ENCODE results near the gene C5. TPM values are rescaled to one million over a fixed set of nuclear protein-coding genes. Genes with fewer than 3 reads are reported as not detected.

C5 gene
- total RNA-seq, 2 experiments from 2014 or later: 0.89 to 1.3 TPM

- Mint-ChIP-seq H3K4me1 (ENCODE audit: low read depth) (peaks cover 54% of the 10 kb centered on the region), H3K36me3 (ENCODE audit: low read depth) (peaks cover 22% of the 10 kb centered on the region), H3K27ac (peak overlapping the region; percentile 98), H3K4me3 (peak overlapping the region; percentile 89), H3K9me3 (no peaks in the 10 kb centered on the region), H3K27me3 (no peaks in the 10 kb centered on the region)
- POLR2A ChIA-PET: interaction anchor here (0.9 to 1.3 kb wide), 4 partner anchors 16 to 282 kb away, joined by 3 to 7 read pairs (median 5); partner anchors contain the start of genes FBXW2 and PHF19
- Histone ChIP-seq H3K4me3 (ENCODE audit: low read length) (peak overlapping the region; percentile 92), H3K36me3 (ENCODE audit: insufficient read depth, low read length) (peaks cover 7% of the 10 kb centered on the region), H3K4me1 (ENCODE audit: insufficient read depth, low read length) (peaks cover 30% of the 10 kb centered on the region), H3K9me3 (ENCODE audit: control insufficient read depth in 1 of 2, insufficient read depth in 1 of 2, low read length in 2 of 2) (no peaks in the 10 kb centered on the region), H3K27ac (ENCODE audit: low read depth in 1 of 2, low read length in 2 of 2) (peak overlapping the region; percentile 75 to 81), H3K27me3 (ENCODE audit: control insufficient read depth in 1 of 2, insufficient read depth in 2 of 2, low read length in 2 of 2) (no peaks in the 10 kb centered on the region)
- CTCF ChIA-PET: interaction anchor here (0.9 kb wide), 1 partner anchor 320 kb away, joined by 3 read pairs; no protein-coding TSS in a partner anchor
- intact Hi-C loops (cut with DNase I, micrococcal nuclease): loop anchor here (1.0 to 5.0 kb wide), 5 partner anchors 42 to 319 kb away; no protein-coding TSS in a partner anchor
- DNase-seq (peak in 11 of 14 experiments; percentile 5 to 68 (median 22)), ATAC-seq (ENCODE audit: poor library complexity) (peak; percentile 20)
- peak; percentile 31 for TF ChIP-seq CTCF (IDR thresholded peaks at IDR 0.05)
These were observed 25.4 kb upstream of the C5 start for GRCh38 chr9:121075251-121076036.

GRCh38 chr9:121074370-121075250 is 24.5 kb upstream of the C5 start, which contains the start of gene CNTRL:
TSS of gene CNTRL (plus strand) at chr9:121074955. CDS start at chr9:121088327, 13,372 bp downstream.
- peak within 1 kb of the TSS; percentile 89 for H3K4me3 Mint-ChIP-seq
- intact Hi-C loops (cut with DNase I, micrococcal nuclease): loop anchor here (1.0 to 5.0 kb wide), 7 partner anchors 43 to 318 kb away; no protein-coding TSS in a partner anchor
- Histone ChIP-seq H3K9me3 (ENCODE audit: control insufficient read depth in 1 of 2, insufficient read depth in 1 of 2, low read length in 2 of 2) (no peaks in the 10 kb centered on the region), H3K36me3 (ENCODE audit: insufficient read depth, low read length) (no peaks in the 10 kb centered on the region), H3K27ac (ENCODE audit: low read depth in 1 of 2, low read length in 2 of 2) (peak within 1 kb of the TSS; percentile 75 to 81), H3K4me3 (ENCODE audit: low read length) (peak within 1 kb of the TSS; percentile 92), H3K27me3 (ENCODE audit: control insufficient read depth in 1 of 2, insufficient read depth in 2 of 2, low read length in 2 of 2) (no peaks in the 10 kb centered on the region), H3K4me1 (ENCODE audit: insufficient read depth, low read length) (peaks cover 30% of the 10 kb centered on the region)
- ATAC-seq (ENCODE audit: poor library complexity): peak; percentile 81
- no peaks in the 10 kb centered on the region for H3K9me3 Mint-ChIP-seq
- no peak for TF ChIP-seq CTCF (IDR thresholded peaks at IDR 0.05)
- POLR2A ChIA-PET: interaction anchor here (0.6 to 1.3 kb wide), 5 partner anchors 13 to 281 kb away, joined by 3 to 8 read pairs (median 5); partner anchors contain the start of gene FBXW2
- peaks cover 18% of the 10 kb centered on the region for H3K36me3 Mint-ChIP-seq (ENCODE audit: low read depth)
- peak; percentile 54 to 93 (median 78) for DNase-seq
- H3K27ac Mint-ChIP-seq: peak within 1 kb of the TSS; percentile 98
- no peaks in the 10 kb centered on the region for H3K27me3 Mint-ChIP-seq
- CTCF ChIA-PET: no interaction called here
- peaks cover 54% of the 10 kb centered on the region for H3K4me1 Mint-ChIP-seq (ENCODE audit: low read depth)

- TF ChIP-seq CTCF (IDR thresholded peaks at IDR 0.05): no peak
- H3K4me3 Mint-ChIP-seq: peak overlapping the region; percentile 89
- DNase-seq: no peak
- H3K4me3 ChIP-seq (ENCODE audit: low read length): no peak overlapping the region
- H3K9me3 Mint-ChIP-seq: no peaks in the 10 kb centered on the region
- peak overlapping the region; percentile 98 for H3K27ac Mint-ChIP-seq
- POLR2A ChIA-PET: interaction anchor here (1.0 to 1.7 kb wide), 4 partner anchors 12 to 280 kb away, joined by 3 to 4 read pairs (median 4); partner anchors contain the start of gene FBXW2
- H3K27me3 ChIP-seq (ENCODE audit: control insufficient read depth in 1 of 2, insufficient read depth in 2 of 2, low read length in 2 of 2): no peaks in the 10 kb centered on the region
- H3K9me3 ChIP-seq (ENCODE audit: control insufficient read depth in 1 of 2, insufficient read depth in 1 of 2, low read length in 2 of 2): no peaks in the 10 kb centered on the region
- no peak for ATAC-seq (ENCODE audit: poor library complexity)
- H3K27ac ChIP-seq (ENCODE audit: low read depth in 1 of 2, low read length in 2 of 2): no peak overlapping the region
- H3K36me3 Mint-ChIP-seq (ENCODE audit: low read depth): peaks cover 18% of the 10 kb centered on the region
- no peaks in the 10 kb centered on the region for H3K36me3 ChIP-seq (ENCODE audit: insufficient read depth, low read length)
- CTCF ChIA-PET: interaction anchor here (0.6 to 0.7 kb wide), 2 partner anchors 8 to 92 kb away, joined by 3 read pairs; no protein-coding TSS in a partner anchor
- peaks cover 30% of the 10 kb centered on the region for H3K4me1 ChIP-seq (ENCODE audit: insufficient read depth, low read length)
- no peaks in the 10 kb centered on the region for H3K27me3 Mint-ChIP-seq
- intact Hi-C loops (cut with DNase I, micrococcal nuclease): loop anchor here (5.0 kb wide), 3 partner anchors 91 to 206 kb away; no protein-coding TSS in a partner anchor
- H3K4me1 Mint-ChIP-seq (ENCODE audit: low read depth): peaks cover 54% of the 10 kb centered on the region
These were observed 23.0 kb upstream of the C5 start for GRCh38 chr9:121073038-121073437.
